ENCODE measurements around the gene ASAH2B. TPM values are rescaled to one million over a fixed set of nuclear protein-coding genes. Genes with fewer than 3 reads are reported as not detected.
"Not testable (repeated sequence)": the region's sequence is repeated elsewhere in the genome, so short reads cannot be mapped to it uniquely, and the experiment has no call there.

The ASAH2B gene
- 8.6 TPM for total RNA-seq

DNA sequence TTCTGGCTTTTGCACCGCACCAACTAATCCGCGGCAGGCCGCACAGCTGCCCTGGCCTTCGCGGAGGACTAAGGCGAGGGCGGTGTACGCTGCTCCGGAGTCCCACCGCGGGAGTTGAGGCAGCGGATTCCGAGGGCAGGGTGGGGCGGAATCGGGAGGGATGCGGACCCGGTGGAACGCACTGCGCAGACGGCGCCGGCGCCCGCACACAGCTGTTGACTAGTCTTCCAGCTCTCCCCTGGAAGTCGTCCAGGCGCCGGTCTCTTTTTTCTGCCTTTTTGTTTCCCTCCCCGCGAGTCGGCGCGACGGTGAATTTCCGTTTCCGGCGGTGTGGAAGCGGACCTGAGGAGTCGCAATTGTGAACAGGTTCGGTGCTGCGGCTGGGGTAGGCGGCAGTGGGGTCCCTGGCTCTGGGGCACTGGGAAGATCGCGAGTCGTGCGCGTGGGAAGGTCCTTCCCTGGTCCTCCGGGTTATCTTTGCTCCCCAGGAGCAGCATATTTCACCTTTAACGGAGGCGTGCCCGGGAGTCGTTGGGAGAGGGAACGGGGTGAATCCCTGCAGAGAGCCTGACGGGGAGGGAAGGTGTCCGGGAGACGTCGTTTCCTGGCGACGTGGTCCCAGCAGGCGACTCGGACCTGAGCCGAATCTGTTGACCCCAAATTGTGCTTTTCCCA lies at the start of gene ASAH2B:
ASAH2B (plus strand) TSS at position 319 of the 675 bp plus-strand sequence. CDS start 5,195 bp downstream, outside the sequence.
- DNase-seq (ENCODE audit: low spot score in 2 of 2) (peak; percentile 24 to 49), FAIRE-seq (no peak)

DNA sequence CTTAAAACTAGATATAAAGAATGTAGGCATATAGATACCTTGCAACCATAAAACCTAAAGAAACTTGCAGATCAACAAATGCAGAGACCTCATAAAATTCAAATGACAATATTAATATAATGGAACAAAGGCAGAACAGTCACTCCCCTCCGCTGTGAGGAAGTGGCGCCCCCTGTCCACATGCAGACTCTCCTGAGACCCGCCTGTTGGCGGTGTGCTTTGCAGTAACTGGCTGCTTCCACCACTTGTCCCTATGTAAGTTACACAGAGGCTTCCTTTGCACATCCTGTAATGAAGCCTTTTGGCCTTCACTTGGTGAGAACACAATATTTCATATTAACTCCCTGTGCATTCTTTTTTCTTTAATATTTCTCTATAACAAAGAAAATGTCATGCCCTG lies 41.9 kb upstream of the ASAH2B start:
- not testable (repeated sequence) for FAIRE-seq; DNase-seq (ENCODE audit: low spot score in 2 of 2)

DNA sequence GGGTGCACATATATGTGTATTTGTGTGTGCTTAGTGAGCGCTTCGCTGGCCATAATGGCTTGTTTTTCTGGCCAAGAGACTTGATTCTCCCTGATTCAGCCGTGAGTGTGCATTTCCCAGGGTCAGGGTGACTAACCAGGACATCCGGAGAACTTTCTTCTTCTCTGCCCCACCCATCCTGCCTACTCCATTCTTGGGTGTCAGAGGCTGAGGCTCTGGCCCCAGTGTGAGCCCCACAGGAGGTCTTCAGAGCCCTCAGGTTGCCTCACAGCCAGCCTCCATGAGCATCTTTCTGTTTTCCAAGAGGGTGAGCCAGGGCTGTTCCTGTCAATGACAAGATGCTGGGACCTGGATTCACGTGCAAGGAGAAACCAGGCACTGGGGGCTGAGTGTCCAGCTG lies 37.8 kb upstream of the ASAH2B start:
- not testable (repeated sequence) for DNase-seq (ENCODE audit: low spot score in 2 of 2); FAIRE-seq

DNA sequence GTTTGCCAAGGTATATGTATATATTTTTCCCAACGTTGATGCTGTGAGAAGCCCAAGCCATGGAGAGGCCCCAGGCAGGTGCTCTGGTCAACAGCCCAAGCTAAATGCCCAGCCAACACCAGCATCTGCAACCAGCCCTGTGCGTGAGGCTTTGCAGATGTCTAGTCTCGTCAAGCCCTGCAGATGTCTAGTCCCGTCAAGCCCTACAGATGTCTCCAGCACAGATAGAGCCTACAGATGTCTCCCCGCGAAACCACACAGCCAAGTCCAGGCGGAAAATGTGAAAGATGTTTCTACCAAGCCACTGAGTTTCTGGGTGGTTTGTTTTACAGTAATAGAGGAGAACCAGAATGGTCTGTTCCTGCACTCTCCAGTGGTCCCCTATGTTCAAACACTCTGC lies 36.7 kb upstream of the ASAH2B start:
- not testable (repeated sequence) for FAIRE-seq; DNase-seq (ENCODE audit: low spot score in 2 of 2)

DNA sequence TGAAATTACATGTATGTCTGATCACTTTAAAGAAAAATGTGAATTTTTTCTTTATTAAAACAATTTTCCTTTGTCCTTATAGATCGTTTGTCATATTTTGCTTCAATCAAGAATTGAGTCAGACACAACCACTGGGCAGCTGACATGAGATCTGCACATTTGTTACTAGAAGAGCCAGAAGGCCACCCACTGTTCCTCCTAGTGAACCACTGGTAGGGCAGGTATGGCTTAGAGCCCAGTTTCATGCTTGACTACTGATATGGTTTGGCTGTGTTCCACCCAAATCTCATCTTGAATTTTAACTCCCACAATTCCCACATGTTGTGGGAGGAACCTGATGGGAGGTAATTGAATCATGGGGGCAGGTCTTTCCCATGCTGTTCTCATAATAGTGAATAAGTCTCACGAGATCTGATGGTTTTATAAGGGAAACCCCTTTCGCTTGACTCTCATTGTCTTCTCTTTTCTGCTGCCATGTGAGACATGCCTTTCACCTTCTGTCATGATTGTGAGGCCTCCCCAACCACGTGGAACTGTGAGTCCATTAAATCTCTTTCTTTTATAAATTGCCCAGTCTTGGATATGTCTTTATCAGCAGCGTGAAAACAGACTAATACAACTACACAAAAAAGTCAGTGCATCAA lies 35.2 kb upstream of the ASAH2B start:
- FAIRE-seq, result not testable (repeated sequence)

DNA sequence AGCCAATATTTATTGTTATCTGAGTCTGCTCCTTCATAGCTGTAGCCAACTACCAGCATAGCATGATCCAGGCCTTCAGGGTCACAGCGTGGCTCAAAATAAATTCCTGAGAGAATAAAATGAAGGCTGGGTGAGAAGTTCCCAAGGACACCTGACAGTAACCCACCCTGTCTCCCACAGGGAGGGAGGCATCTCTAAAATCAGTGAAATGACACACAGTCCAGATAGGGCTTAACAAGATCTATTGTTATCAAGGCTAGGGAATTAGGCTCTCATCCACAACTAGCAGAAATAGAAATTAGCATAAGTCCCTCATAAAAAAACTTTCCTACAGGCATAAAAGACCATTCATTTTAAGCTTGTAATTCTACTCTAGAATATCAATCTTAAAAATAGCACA lies 33.7 kb upstream of the ASAH2B start:
- not testable (repeated sequence) for FAIRE-seq; DNase-seq (ENCODE audit: low spot score in 2 of 2)

More for the DNA sequence above, 35.2 kb upstream of the ASAH2B start:
- DNase-seq (ENCODE audit: low spot score in 2 of 2), result not testable (repeated sequence)

DNA sequence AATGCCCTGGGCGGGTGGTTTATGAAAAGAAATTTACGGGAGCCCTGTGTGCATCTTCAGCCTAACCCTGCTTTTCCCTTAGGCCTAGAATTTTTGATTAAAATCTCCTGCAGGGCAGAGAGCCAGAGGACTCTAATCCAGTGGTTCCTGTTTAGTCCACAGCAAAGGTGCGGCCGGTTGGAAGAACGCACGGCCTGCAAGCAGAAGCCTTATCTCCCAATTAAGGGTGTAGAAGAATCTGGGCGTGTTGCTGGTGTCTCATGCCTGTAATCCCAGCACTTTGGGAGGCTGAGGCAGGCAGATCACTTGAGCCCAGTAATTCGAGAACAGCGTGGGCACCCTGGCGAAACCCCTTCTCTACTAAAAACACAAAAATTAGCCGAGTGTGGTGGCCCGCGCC lies 29.5 kb upstream of the ASAH2B start:
- DNase-seq (ENCODE audit: low spot score in 2 of 2); FAIRE-seq: not testable (repeated sequence)

DNA sequence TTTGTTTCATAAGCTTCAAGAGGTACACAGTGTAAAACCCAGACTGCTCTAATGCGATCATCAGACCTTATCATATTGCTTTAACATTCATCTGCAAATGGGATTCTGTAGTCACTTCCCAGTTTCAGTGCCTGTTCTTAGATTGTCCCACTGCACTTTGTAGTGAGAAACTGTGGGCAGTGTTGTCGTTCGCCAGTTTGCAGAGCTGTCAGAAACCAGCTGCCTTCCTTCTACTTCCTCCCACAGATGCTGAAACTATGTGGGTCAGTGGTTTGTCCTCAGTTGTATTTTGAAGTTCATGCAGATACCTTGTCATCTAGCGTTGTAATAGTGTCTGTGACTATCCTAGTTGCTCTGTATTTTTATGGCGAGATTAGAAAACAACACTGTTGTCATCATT lies 15.9 kb upstream of the ASAH2B start:
- not testable (repeated sequence) for FAIRE-seq; DNase-seq (ENCODE audit: low spot score in 2 of 2)

DNA sequence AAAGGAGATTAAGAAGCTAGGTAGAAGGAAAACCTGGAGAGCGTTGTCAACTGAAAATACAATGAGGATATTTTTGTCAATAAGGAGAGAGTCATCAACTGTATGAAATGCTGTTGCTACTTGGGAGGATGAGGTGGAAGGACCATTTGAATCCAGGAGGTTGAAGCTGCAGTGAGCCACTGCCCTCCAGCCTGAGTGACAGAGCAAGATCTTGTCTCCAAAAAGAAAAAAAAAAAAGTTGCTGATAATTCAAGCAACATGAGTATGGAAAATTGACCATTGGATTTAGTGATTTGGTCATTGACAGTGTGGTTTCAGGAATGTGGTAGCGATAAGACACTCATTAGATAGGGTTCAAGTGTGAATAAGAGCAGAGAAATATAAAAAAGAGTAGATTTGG lies 11.6 kb upstream of the ASAH2B start:
- not testable (repeated sequence) for FAIRE-seq; DNase-seq (ENCODE audit: low spot score in 2 of 2)

DNA sequence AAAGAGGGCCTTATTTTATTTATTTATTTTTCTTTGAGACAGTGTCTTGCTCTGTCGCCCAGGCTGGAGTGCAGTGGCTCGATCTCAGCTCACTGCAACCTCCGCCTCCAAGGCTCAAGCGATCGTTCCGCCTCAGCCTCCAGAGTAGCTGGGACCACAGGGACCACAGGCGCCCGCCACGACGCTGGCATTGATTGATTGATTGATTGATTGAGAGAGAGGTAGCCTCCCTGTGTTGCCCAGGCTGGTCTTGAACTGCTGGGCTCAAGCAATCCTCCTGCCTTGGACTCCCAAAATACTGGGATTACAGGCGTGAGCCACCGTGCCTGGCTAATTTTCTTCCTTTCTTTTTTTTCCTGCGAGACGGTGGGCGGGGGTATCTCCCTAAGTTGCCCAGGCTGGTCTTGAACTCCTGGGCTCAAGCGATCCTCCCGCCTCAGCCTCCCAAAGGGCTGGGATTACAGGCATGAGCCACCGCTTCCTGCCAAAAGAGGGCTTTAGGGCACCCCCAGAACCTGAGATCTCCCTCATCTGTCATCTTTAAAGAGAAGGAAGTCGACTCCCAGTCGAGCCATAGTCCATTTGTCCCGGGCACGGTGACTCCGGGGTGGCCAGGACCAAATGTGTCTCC lies 634 bp upstream of the ASAH2B start:
- not testable (repeated sequence) for FAIRE-seq; DNase-seq (ENCODE audit: low spot score in 2 of 2)

DNA sequence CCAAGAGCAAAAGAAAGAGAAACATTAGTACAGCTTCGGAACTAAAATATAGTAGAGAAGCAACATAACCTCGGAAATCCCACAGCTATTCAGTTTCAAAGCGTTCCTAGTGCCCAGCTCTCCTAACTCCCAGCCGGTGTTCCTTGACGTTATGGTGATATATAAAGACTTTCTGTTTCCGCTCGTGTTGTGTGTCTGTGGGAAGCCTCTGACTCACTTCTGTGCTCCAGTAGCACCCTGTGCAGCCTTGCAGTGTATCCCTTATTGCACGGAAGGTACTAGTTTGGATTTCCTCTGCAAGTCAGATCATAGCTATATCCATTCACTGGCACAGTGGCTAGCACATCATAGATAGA lies 535 bp downstream of the ASAH2B start:
- DNase-seq (ENCODE audit: low spot score in 2 of 2), result peak in 1 of 2 donors; percentile 6
- FAIRE-seq, result no peak

DNA sequence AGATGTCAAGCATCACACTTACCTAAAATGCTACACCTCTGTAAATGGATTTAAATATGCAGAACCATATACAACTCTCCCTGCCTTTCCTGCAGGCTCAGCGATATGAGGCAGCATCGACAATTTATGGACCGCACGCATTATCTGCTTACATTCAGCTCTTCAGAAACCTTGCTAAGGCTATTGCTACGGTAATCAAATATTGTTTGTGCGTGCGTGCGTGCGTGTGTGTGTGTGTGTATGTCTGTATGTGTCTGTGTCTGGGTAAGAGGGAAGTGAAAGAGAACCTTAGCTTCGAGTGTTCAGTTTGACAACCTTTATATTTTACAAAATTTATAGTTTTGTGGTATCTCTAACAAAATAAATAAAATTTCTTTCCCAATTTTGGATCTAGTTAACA lies 3.1 kb downstream of the ASAH2B start:
- DNase-seq (ENCODE audit: low spot score in 2 of 2); FAIRE-seq: not testable (repeated sequence)

DNA sequence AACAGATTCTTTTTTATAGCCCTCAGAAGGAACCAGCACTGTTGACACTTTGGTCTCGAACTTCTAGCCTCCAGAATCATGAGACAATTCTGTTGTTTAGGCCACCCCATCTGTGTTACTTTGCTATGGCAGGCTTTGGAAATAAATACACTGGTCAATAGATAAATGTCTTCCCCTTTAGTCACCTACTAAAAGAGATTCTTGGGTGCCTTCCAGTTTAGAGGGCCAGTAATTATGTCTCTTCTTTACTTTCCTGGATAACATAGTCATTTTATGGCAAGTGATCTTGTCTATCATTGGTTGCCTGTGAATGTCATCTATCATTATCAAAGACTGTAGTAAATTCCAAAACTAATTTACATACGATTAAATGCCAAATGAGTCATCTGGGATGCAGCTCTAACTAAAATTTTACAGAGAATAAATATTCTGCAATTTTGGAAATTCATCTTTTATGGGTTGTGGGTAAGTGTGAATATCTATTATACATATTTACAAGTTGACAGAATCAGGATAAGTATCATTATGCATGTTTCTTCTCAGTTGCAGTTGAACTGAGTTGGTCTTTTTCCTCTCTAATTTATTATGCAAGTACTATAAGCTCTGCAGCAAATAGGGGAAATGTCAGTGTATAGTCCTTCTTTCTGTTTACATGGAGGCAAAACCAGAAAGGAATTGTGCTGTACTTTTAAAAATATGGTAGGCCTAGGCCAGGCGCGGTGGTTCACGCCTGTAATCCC lies 27.2 kb downstream of the ASAH2B start:
- DNase-seq (ENCODE audit: low spot score in 2 of 2); FAIRE-seq: not testable (repeated sequence)

DNA sequence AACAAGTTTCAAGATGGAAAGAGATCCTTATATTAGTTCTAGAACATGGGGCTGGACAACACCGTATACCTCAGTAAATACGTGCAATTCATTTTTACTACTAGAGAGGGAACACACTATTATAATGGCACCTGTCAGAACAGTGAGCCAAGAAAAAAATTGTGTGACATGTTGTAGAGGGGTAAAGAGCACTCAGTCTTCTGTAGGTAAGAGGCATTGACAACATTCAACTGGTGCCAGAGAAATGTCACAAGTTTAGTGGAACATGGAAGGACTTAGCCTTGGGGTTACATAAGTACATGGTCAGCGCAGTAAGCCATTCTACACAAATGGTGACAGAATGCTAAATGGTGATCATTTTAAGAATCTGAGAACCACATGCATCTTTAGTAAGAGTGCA lies 32.3 kb downstream of the ASAH2B start:
- not testable (repeated sequence) for FAIRE-seq; DNase-seq (ENCODE audit: low spot score in 2 of 2)

DNA sequence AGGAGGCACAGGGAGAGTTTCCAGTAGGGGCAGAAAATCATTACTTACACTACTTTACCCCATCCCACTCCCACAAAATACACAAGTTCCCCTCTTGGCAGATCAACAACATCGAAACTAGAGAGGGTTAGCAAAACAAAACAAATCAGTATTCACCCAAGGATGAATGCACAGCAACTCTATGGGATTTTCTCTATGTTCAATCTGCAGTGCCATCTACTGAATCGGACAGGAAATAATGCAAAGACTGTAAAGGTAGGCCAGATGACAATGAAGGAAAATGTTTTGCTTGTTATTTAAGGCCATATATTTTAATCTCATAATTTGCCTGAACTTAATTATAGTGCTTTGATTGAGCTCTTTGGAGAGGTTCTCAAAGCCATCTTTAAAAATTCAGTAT lies 35.1 kb downstream of the ASAH2B start:
- not testable (repeated sequence) for DNase-seq (ENCODE audit: low spot score in 2 of 2)

DNA sequence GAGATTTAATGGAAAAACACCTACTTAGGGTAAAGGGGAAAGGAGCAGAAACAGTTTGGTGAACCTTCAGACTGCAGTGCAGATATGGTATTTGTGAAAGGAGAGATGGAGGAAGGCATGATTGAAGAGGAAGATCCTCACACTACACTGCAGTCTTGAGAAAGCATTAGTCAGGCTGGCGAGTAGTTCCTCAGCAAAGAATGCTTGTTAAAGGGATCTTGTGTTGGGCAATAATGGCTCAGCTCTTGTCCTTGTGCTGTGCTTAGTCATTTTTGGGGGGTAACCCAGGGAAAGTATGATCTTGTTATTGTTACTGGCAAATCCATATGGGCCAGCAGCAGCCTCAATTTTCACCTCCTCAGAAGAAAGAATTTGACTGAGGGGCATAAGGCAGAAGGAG lies 40.3 kb downstream of the ASAH2B start:
- not testable (repeated sequence) for DNase-seq (ENCODE audit: low spot score in 2 of 2); FAIRE-seq

More for the DNA sequence above, 35.1 kb downstream of the ASAH2B start:
- FAIRE-seq, result not testable (repeated sequence)

DNA sequence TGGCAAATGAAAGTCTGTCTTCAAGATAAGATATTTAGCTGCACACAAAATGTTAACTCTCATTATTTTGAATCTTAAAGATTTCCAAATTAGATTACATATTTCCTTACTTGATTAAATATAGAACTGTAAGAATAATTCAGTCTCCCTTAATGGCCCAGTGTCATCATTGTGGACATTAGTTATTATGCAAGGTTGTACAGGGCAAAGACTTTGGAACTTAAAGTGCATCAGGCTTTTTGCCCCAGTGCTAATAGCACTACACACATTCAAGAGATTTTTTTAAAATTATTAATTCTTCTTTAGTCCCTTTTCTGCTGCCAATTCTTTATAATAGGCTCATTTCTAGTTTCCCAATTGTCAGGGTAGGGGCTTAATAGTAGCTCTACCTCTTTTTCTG lies 42.3 kb downstream of the ASAH2B start:
- DNase-seq (ENCODE audit: low spot score in 2 of 2); FAIRE-seq: not testable (repeated sequence)

DNA sequence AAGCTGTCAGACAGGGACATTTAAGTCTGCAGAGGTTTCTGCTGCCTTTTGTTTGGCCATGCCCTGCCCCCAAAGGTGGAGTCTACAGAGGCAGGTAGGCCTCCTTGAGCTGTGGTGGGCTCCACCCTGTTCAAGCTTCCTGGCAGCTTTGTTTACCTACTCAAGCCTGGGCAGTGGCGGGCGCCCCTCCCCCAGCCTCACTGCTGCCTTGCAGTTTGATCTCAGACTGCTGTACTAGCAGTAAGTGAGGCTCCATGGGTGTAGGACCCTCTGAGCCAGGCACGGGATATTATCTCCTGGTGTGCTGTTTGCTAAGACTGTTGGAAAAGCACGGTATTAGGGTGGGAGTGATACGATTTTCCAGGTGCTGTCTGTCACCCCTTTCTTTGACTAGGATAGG lies 48.2 kb downstream of the ASAH2B start:
- FAIRE-seq; DNase-seq (ENCODE audit: low spot score in 2 of 2): not testable (repeated sequence)

DNA sequence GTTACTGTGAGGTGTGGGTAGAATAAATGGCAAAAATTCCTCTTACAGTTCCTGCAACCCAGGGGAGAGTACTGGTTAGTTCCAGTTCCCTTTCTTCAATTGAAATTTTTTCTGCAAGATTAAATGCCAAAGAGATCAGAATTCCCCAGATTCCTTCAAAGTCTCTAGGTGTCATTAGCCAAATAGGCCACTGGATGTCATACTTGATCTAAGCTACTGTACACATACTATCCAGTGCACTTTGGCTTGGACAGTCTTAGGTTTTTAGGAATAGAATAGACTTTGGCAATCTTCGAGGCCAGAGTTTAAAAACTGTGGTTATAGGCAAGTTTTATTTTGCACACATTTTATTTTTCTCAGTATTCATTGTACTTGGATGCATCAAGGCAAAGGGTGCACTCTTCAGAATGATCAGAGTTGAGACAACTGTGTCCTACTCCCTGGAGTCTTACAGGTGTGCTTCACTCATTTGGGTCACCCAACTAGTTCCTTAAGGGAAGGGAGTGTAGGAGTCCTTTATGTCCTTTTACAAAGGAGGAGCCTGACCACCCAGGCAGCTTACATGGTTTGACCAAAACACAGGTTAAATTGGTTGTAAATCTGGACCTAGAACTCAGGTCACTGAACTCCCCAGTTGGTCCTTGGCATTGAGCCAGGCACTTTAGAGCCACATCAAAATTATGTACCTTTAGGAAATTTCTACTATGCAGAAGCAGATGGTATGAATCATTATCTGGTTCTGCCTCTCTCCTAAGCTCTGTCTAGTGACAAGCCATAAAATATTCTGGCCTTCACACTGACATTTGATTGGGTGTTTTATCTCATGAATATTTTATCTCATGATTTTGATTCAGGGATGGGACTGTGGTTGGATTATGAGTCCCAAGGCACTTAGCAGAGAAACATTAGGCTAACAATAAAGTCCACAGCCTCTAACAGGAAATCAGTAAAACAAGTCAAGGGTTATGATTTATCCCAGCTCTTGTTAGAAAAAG lies 49.5 kb downstream of the ASAH2B start:
- peak in 1 of 2 donors; percentile 18 for DNase-seq (ENCODE audit: low spot score in 2 of 2)

More for the DNA sequence above, 49.5 kb downstream of the ASAH2B start:
- FAIRE-seq, result no peak
